IMR-90 (cell line): Measurements from ENCODE around the gene FAM177B. TPM values are rescaled to one million over a fixed set of nuclear protein-coding genes. Genes with fewer than 3 reads are reported as not detected.

ENCODE experiments used
- ATAC-seq: fragments of 200-7000 bp; cut with Tn5 transposase; 2 replicates; pipeline ENCODE4 v1.9.1; 2020; ENCODE audit warnings: low read depth, mild to moderate bottlenecking, moderate library complexity
- BruUV-seq: library from RNA; stranded (reverse); fragments of 400-500 nt; replicated peaks from 2 replicates; lab custom pipeline; 2021; lab: Mats Ljungman, UMichigan
- CTCF ChIA-PET: fragments of 300-600 bp; formaldehyde crosslinking; extraction: SDS; loops from one replicate; lab custom pipeline; 2021; ENCODE audit warnings: antibody characterized with exemption; lab: Yijun Ruan, JAX
- POLR2A ChIA-PET: fragments of 300-600 bp; sonication (Branson Sonifier 250); formaldehyde crosslinking; loops from one replicate; lab custom pipeline; 2022; ENCODE audit warnings: antibody characterized with exemption; ENCODE audit not compliant: unreplicated experiment; lab: Charles Lee
- DNase-seq: peaks from one replicate; pipeline ENCODE4 v3.0.0; 2013
- H2AFZ ChIP-seq: replicated peaks from 2 replicates; pipeline ENCODE3; 2013; ENCODE audit warnings: low read length, mild to moderate bottlenecking; ENCODE audit not compliant: poor library complexity
- H2AK5ac ChIP-seq: 2 replicates; pipeline ENCODE4 v1.6.1; 2013; ENCODE audit warnings: low read depth, low read length, inconsistent platforms
- H2AK9ac ChIP-seq: replicated peaks from 2 replicates; pipeline ENCODE3; 2013; ENCODE audit warnings: mild to moderate bottlenecking, low read depth, low read length, moderate library complexity; ENCODE audit not compliant: poor library complexity
- H2BK120ac ChIP-seq: 2 replicates; pipeline ENCODE4 v1.6.1; 2013; ENCODE audit warnings: low read depth, low read length, inconsistent platforms
- H2BK15ac ChIP-seq: 3 replicates; pipeline ENCODE4 v1.6.1; 2013; ENCODE audit warnings: low read depth, low read length, inconsistent platforms
- H2BK20ac ChIP-seq: 2 replicates; pipeline ENCODE4 v1.6.1; 2013; ENCODE audit warnings: low read depth, mild to moderate bottlenecking, inconsistent platforms, low read length, moderate library complexity
- H2BK5ac ChIP-seq: 2 replicates; pipeline ENCODE4 v1.6.1; 2013; ENCODE audit warnings: mild to moderate bottlenecking, low read depth, low read length, inconsistent platforms; ENCODE audit not compliant: poor library complexity, severe bottlenecking
- H3K14ac ChIP-seq: replicated peaks from 2 replicates; pipeline ENCODE4 v1.6.1; 2013; ENCODE audit warnings: low read depth, low read length, inconsistent platforms
- H3K18ac ChIP-seq: 2 replicates; pipeline ENCODE4 v1.6.1; 2013; ENCODE audit warnings: low read depth, low read length, control low read depth
- H3K23ac ChIP-seq: 2 replicates; pipeline ENCODE4 v1.6.1; 2013; ENCODE audit warnings: low read depth, low read length, inconsistent platforms
- H3K27ac ChIP-seq: 2 replicates; pipeline ENCODE4 v1.5.1; 2013; ENCODE audit warnings: mild to moderate bottlenecking, control low read depth, low read length; ENCODE audit not compliant: insufficient read depth
- H3K27me3 ChIP-seq: 2 replicates; pipeline ENCODE4 v1.6.1; 2013; ENCODE audit warnings: low read length; ENCODE audit not compliant: control insufficient read depth, insufficient read depth
- H3K36me3 ChIP-seq: 2 replicates; pipeline ENCODE4 v1.6.1; 2013; ENCODE audit warnings: low read length, mixed read lengths; ENCODE audit not compliant: control insufficient read depth, insufficient read depth
- H3K4ac ChIP-seq: 2 replicates; pipeline ENCODE4 v1.6.1; 2013; ENCODE audit warnings: low read depth, low read length, inconsistent platforms
- H3K4me1 ChIP-seq: 2 replicates; pipeline ENCODE4 v1.6.1; 2013; ENCODE audit warnings: low read length, mixed read lengths; ENCODE audit not compliant: control insufficient read depth, insufficient read depth
- H3K4me2 ChIP-seq: 2 replicates; pipeline ENCODE4 v1.6.1; 2013; ENCODE audit warnings: low read depth, mild to moderate bottlenecking, control low read depth, low read length, moderate library complexity
- H3K4me3 ChIP-seq: 2 replicates; pipeline ENCODE4 v1.5.1; 2013; ENCODE audit warnings: low read depth, mild to moderate bottlenecking, control low read depth, low read length, moderate library complexity; ENCODE audit not compliant: insufficient read depth
- H3K56ac ChIP-seq: 2 replicates; pipeline ENCODE4 v1.6.1; 2013; ENCODE audit warnings: low read length, inconsistent platforms; ENCODE audit not compliant: insufficient read depth; ENCODE audit errors: extremely low read depth
- H3K79me1 ChIP-seq, 2 experiments: 2 replicates each; pipeline ENCODE4 v1.6.1; 2013; ENCODE audit warnings: low read length in 2 of 2, inconsistent platforms in 1 of 2, low read depth in 1 of 2
- H3K9ac ChIP-seq: 2 replicates; pipeline ENCODE4 v1.6.1; 2013; ENCODE audit warnings: low read depth, low read length, control low read depth
- H3K9me1 ChIP-seq: 2 replicates; pipeline ENCODE4 v1.6.1; 2013; ENCODE audit warnings: low read length, inconsistent platforms; ENCODE audit not compliant: insufficient read depth
- H3K9me3 ChIP-seq: 2 replicates; pipeline ENCODE4 v1.6.1; 2013; ENCODE audit warnings: low read length; ENCODE audit not compliant: control insufficient read depth, insufficient read depth
- H4K20me1 ChIP-seq: 2 replicates; pipeline ENCODE4 v1.6.1; 2013; ENCODE audit warnings: low read length, inconsistent platforms; ENCODE audit not compliant: insufficient read depth
- H4K5ac ChIP-seq: 2 replicates; pipeline ENCODE4 v1.6.1; 2013; ENCODE audit warnings: mild to moderate bottlenecking, low read depth, low read length, control low read depth
- H4K8ac ChIP-seq, 2 experiments: 2 replicates each; pipeline ENCODE4 v1.6.1; 2013; ENCODE audit warnings: low read depth in 2 of 2, low read length in 2 of 2, control low read depth in 1 of 2, inconsistent platforms in 1 of 2
- H4K91ac ChIP-seq: 2 replicates; pipeline ENCODE4 v1.6.1; 2013; ENCODE audit warnings: low read depth, low read length, inconsistent platforms; ENCODE audit not compliant: insufficient read depth
- MAFK ChIP-seq: IDR thresholded peaks from 2 replicates; pipeline ENCODE4 v1.6.1; 2012; ENCODE audit warnings: low read depth, low read length, improper control_type of control experiment
- MXI1 ChIP-seq: IDR thresholded peaks from 2 replicates; pipeline ENCODE4 v1.6.1; 2012; ENCODE audit warnings: low read depth, mild to moderate bottlenecking, low read length, moderate library complexity, borderline replicate concordance
- NFE2L2 ChIP-seq: fragments of 150-350 bp; IDR thresholded peaks from 2 replicates; pipeline ENCODE4 v1.6.1; 2016; ENCODE audit warnings: low read depth, mild to moderate bottlenecking, low read length
- WGBS, 2 experiments: methylation state at CpG; one replicate each; pipeline versions ENCODE4 v1.1.5 to v1.1.7; 2013; ENCODE audit warnings: missing lambda C conversion rate in 2 of 2; ENCODE audit not compliant: insufficient read length in 1 of 2; ENCODE audit errors: extremely low coverage in 2 of 2; 5-methylcytosine and 5-hydroxymethylcytosine counted together
- dilution Hi-C: fragments of 300-500 bp; cut with HindIII; formaldehyde crosslinking; loops from one replicate; pipeline ENCODE4 v1.14.3; 2018; ENCODE audit warnings: low sequenced_read_pairs; ENCODE audit not compliant: unreplicated experiment
- in situ Hi-C: fragments of 300-500 bp; cut with MboI; formaldehyde crosslinking; loops from 3 replicates; pipeline ENCODE4 v1.14.3; 2019; ENCODE audit warnings: low sequenced_read_pairs, inconsistent platforms, mixed read lengths
- intact Hi-C: fragments of 100-400 bp; cut with micrococcal nuclease; formaldehyde crosslinking; loops from 2 replicates; pipeline ENCODE4 v1.10.0; 2022
- polyA plus RNA-seq, 3 experiments: library from polyadenylated mRNA; depleted of rRNA; stranded (reverse); fragments of >200 nt; gene quantifications; 2 replicates each; pipeline ENCODE4 v1.2.3, GENCODE V29; 2012; ENCODE audit warnings: low replicate concordance in 1 of 3
- total RNA-seq: library from RNA; depleted of rRNA; stranded (reverse); fragments of >200 nt; gene quantifications from 2 replicates; pipeline ENCODE4 v1.2.3, GENCODE V29; 2012

FAM177B gene
- total and polyA plus RNA-seq, 2 of the 4 experiments (the other 2 are of a cell fraction) = not detected

DNA sequence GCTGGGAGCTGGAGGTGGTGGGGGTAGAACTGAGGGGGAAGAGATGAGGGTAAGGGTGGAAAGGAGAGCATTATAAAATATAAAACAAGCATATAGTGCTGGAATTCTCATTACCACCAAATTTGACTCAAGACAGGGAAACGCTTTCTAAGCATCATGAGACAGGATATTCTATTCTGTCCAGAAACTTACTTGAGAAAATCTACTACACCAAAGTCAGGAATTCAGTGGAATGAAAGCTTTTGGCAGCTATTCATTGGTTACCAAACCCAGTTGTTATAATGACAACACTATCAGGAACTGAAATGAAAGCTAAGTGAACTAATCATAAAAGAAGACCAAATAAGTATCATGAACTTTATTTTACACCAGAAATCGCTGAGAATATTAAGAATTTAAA, 39.2 kb upstream of the FAM177B start:
- DNase-seq = peak; percentile 56
- H3K4me2 ChIP-seq = no peak overlapping the region
- no peak overlapping the region for H3K18ac ChIP-seq
- peaks cover 14% of the 10 kb centered on the region; the same call in 1 of the 2 replicates for H3K36me3 ChIP-seq
- no peaks in the 10 kb centered on the region for H4K20me1 ChIP-seq
- no peak overlapping the region for H3K4ac ChIP-seq
- WGBS, 2 experiments = 100% methylated on average over 1 of the region's 2 CpGs; no CpG with 5 or more reads in 1 of the 2 experiments
- no peak overlapping the region for H2BK120ac ChIP-seq
- no peak overlapping the region for H2AK9ac ChIP-seq
- H3K56ac ChIP-seq = no peak overlapping the region
- no peak overlapping the region for H3K14ac ChIP-seq
- H3K9me3 ChIP-seq = no peaks in the 10 kb centered on the region
- intact Hi-C loops = no loop called here
- ChIA-PET POLR2A (no interaction called here), CTCF (interaction anchor here (0.7 kb wide), 1 partner anchor 62 kb away, joined by 3 read pairs; no protein-coding TSS in a partner anchor)
- H3K27me3 ChIP-seq = no peaks in the 10 kb centered on the region
- H2AK5ac ChIP-seq = no peak overlapping the region
- H3K4me3 ChIP-seq = no peak overlapping the region
- no peak overlapping the region for H4K5ac ChIP-seq
- dilution Hi-C loops = no loop called here
- BruUV-seq = no TSS peak
- H3K9ac ChIP-seq = no peak overlapping the region
- peaks cover 12 to 31% of the 10 kb centered on the region in 2 experiments for H3K79me1 ChIP-seq
- peak; percentile 62 for ATAC-seq
- H4K8ac ChIP-seq = no peak overlapping the region
- H2BK5ac ChIP-seq = no peak overlapping the region
- H3K4me1 ChIP-seq = no peaks in the 10 kb centered on the region
- H4K91ac ChIP-seq = no peak overlapping the region
- H3K27ac ChIP-seq = peak overlapping the region; percentile 13; the same call in 1 of the 2 replicates
- TF ChIP-seq MXI1 = no peak
- no peak for TF ChIP-seq MAFK
- TF ChIP-seq NFE2L2 = no peak
- H3K23ac ChIP-seq = no peak overlapping the region
- H2AFZ ChIP-seq = no peak overlapping the region
- in situ Hi-C loops = no loop called here
- H2BK20ac ChIP-seq = no peak overlapping the region
- no peak overlapping the region for H2BK15ac ChIP-seq
- H3K9me1 ChIP-seq = no peaks in the 10 kb centered on the region
